Uterus (tissue), 4 donors: ENCODE data around the gene CFAP97D2. TPM values are rescaled to one million over a fixed set of nuclear protein-coding genes. Genes with fewer than 3 reads are reported as not detected.

ENCODE experiments used
- DNase-seq, 2 donors: peaks; one replicate each; pipeline ENCODE4 v3.0.0-alpha.2; 2019 to 2020
- H3K27ac ChIP-seq, 2 donors: fragments of 200-600 bp; sonication (generic); 1 replicate in 1 of 2; 2 replicates in 1 of 2; pipeline ENCODE4 v1.5.1; 2016 to 2018
- H3K27me3 ChIP-seq, 2 donors: fragments of 200-600 bp; sonication (generic); one replicate each; pipeline ENCODE4 v1.5.1; 2018 to 2019; ENCODE audit warnings: control low read depth in 1 of 2
- H3K36me3 ChIP-seq, 2 donors: fragments of 200-600 bp; sonication (generic); one replicate each; pipeline ENCODE4 v1.5.1; 2019; ENCODE audit warnings: control low read depth in 1 of 2
- H3K4me1 ChIP-seq, 2 donors: fragments of 200-600 bp; sonication (generic); one replicate each; pipeline ENCODE4 v1.5.1; 2018 to 2019; ENCODE audit warnings: control low read depth in 1 of 2
- H3K4me3 ChIP-seq, 2 donors: fragments of 200-600 bp; sonication (generic); 1 replicate in 1 of 2; 2 replicates in 1 of 2; pipeline ENCODE4 v1.5.1; 2018 to 2019; ENCODE audit warnings: mild to moderate bottlenecking in 1 of 2
- H3K9me3 ChIP-seq, 2 donors: fragments of 200-600 bp; sonication (generic); one replicate each; pipeline ENCODE4 v1.5.1; 2019; ENCODE audit warnings: control low read depth in 1 of 2
- CTCF ChIP-seq, 4 experiments: fragments of 200-600 bp in 2 of 4; fragments of 450-650 bp in 2 of 4; sonication (generic) in 2 of 4; IDR thresholded peaks; one replicate each; pipeline ENCODE4 v1.5.1; 2016 to 2019; ENCODE audit warnings: antibody characterized with exemption in 4 of 4, mild to moderate bottlenecking in 2 of 4, moderate library complexity in 1 of 4
- POLR2A ChIP-seq, 2 donors: fragments of 450-650 bp; IDR thresholded peaks; one replicate each; pipeline ENCODE4 v1.6.1; 2016; ENCODE audit warnings: antibody characterized with exemption in 2 of 2, mild to moderate bottlenecking in 1 of 2, moderate library complexity in 1 of 2
- intact Hi-C: fragments of 100-400 bp; cut with DNase I; formaldehyde crosslinking; loops from one replicate; pipeline ENCODE4 v1.15.1; 2023; ENCODE audit warnings: low total_unique reads
- microRNA-seq: library from miRNA; unstranded; fragments of <30 nt; microRNA quantifications from one replicate; pipeline ENCODE4, GENCODE V29; 2016; ENCODE audit warnings: borderline microRNAs expressed, borderline replicate concordance
- small RNA-seq: library from RNA; depleted of rRNA; stranded (forward); fragments of <200 nt; gene quantifications from one replicate; pipeline ENCODE3, GENCODE V24; 2016
- total RNA-seq, 4 donors: library from RNA; depleted of rRNA in 3 of 4; stranded (reverse); fragments of >200 nt in 3 of 4; gene quantifications; one replicate each; pipeline versions ENCODE4 v1.1.0 to v1.2.4, GENCODE V29; 2014 to 2023
- donor health status: DM: yes; HTN: yes; CAD: no.

CFAP97D2 gene
- total RNA-seq, 4 donors from 2014 or later = not detected

GRCh38 chr13:114269281-114269770, 90.3 kb downstream of the CFAP97D2 start:
- no peaks in the 10 kb centered on the region for H3K4me1 ChIP-seq
- no peak for TF ChIP-seq CTCF (IDR thresholded peaks at IDR 0.05)
- no peak for TF ChIP-seq POLR2A (IDR thresholded peaks at IDR 0.05)
- intact Hi-C loops = no loop called here
- no peak overlapping the region for H3K4me3 ChIP-seq
- no peaks in the 10 kb centered on the region for H3K27me3 ChIP-seq
- no peak overlapping the region for H3K27ac ChIP-seq
- H3K9me3 ChIP-seq = no peaks in the 10 kb centered on the region
- H3K36me3 ChIP-seq = no peaks in the 10 kb centered on the region
- no peak for DNase-seq

Small RNAs within 50 kb of the gene (microRNA-seq; reads per million reads assigned to microRNA genes)
- not detected for gene MIR548AR

Small RNAs within 50 kb of the gene (small RNA-seq; reads per million reads assigned to genes)
- not detected for gene MIR548AR

Other genes with a start within 250 kb of the CFAP97D2 start
- gene C13orf46, start 205.2 kb upstream of the CFAP97D2 start, total RNA-seq = 1 to 10 TPM in 1 of 4 donors, under 1 TPM in 1, not detected in 2; 0.07 to 1.7 TPM
- 10 to 100 TPM in 3 of 4 donors, 1 to 10 TPM in 1; 8.5 to 31.6 (median 17.2) TPM for gene RASA3, start 46.6 kb upstream of the CFAP97D2 start, total RNA-seq
- 100 to 1,000 TPM in 1 of 4 donors, 10 to 100 TPM in 3; 25.0 to 103 (median 53.5) TPM for gene CDC16, start 55.6 kb downstream of the CFAP97D2 start, total RNA-seq
- gene UPF3A, start 102.3 kb downstream of the CFAP97D2 start, total RNA-seq = 10 to 100 TPM; 15.0 to 74.1 (median 34.9) TPM
- 10 to 100 TPM in 2 of 4 donors, 1 to 10 TPM in 2; 5.9 to 24.7 (median 15.2) TPM for gene CHAMP1, start 135.2 kb downstream of the CFAP97D2 start, total RNA-seq